Measurements from ENCODE around the gene ABCC6.
"Not testable (repeated sequence)": the region's sequence is repeated elsewhere in the genome, so short reads cannot be mapped to it uniquely, and the experiment has no call there.

DNA sequence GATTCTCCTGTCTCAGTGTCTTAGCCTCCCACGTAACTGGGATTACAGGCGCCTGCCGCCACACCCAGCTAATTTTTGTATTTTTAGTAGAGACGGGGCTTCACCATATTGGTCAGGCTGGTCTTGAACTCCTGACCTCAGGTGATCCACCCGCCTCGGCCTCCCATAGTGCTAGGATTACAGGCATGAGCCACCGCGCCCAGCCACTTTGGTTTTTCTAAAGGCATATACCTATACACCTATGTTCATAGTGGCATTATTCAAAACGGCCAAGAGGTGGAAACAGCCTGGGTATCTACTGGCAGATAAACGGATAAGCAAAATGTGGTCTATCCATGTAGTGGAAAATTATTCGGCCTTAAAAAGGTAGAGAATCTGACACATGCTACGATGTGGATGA is 70.3 kb downstream of the ABCC6 start:
- not testable (repeated sequence) for TF ChIP-seq POLR2AphosphoS2 (IDR thresholded peaks at IDR 0.05; ENCODE audit: low read depth, low read length); RAD21 (IDR thresholded peaks at IDR 0.05; ENCODE audit: insufficient read depth, low read depth, low read length); KDM1A (IDR thresholded peaks at IDR 0.05; ENCODE audit: borderline replicate concordance); TAF1 (IDR thresholded peaks at IDR 0.05; ENCODE audit: borderline replicate concordance, low read depth, low read length); POLR2A (IDR thresholded peaks at IDR 0.05; ENCODE audit: low read depth, low read length); HCFC1 (IDR thresholded peaks at IDR 0.05; ENCODE audit: low read length); IRF4 (IDR thresholded peaks at IDR 0.05; ENCODE audit: low read depth, low read length); RBBP5 (conservative IDR thresholded peaks at IDR 0.05); MXI1 (IDR thresholded peaks at IDR 0.05; ENCODE audit: low read depth, low read length); BHLHE40 (IDR thresholded peaks at IDR 0.05; ENCODE audit: borderline replicate concordance in 1 of 2, low read depth in 2 of 2, low read length in 1 of 2)
- TF ChIP-seq, protein P1, sequence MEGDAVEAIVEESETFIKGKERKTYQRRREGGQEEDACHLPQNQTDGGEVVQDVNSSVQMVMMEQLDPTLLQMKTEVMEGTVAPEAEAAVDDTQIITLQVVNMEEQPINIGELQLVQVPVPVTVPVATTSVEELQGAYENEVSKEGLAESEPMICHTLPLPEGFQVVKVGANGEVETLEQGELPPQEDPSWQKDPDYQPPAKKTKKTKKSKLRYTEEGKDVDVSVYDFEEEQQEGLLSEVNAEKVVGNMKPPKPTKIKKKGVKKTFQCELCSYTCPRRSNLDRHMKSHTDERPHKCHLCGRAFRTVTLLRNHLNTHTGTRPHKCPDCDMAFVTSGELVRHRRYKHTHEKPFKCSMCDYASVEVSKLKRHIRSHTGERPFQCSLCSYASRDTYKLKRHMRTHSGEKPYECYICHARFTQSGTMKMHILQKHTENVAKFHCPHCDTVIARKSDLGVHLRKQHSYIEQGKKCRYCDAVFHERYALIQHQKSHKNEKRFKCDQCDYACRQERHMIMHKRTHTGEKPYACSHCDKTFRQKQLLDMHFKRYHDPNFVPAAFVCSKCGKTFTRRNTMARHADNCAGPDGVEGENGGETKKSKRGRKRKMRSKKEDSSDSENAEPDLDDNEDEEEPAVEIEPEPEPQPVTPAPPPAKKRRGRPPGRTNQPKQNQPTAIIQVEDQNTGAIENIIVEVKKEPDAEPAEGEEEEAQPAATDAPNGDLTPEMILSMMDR (IDR thresholded peaks at IDR 0.05 in 2 of 3, conservative IDR thresholded peaks at IDR 0.05 in 1 of 3; ENCODE audit: control insufficient read depth in 2 of 3, extremely low read depth in 1 of 3, insufficient read depth in 1 of 3, low read depth in 3 of 3, low read length in 3 of 3), result not testable (repeated sequence)
- TF ChIP-seq, protein P2, sequence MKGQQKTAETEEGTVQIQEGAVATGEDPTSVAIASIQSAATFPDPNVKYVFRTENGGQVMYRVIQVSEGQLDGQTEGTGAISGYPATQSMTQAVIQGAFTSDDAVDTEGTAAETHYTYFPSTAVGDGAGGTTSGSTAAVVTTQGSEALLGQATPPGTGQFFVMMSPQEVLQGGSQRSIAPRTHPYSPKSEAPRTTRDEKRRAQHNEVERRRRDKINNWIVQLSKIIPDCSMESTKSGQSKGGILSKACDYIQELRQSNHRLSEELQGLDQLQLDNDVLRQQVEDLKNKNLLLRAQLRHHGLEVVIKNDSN (IDR thresholded peaks at IDR 0.05; ENCODE audit: borderline replicate concordance, extremely low read length, insufficient read depth, low read depth, low read length), result not testable (repeated sequence)

Measured in GM12878 (cell line).